ENCODE measurements around the gene CDC42EP5. TPM values are rescaled to one million over a fixed set of nuclear protein-coding genes. Genes with fewer than 3 reads are reported as not detected.
A peak's percentile ranks its signal among the peaks of the same experiment; 100 is the strongest.

The CDC42EP5 gene
- total RNA-seq, 1 experiment from 2014 or later, result 85.4 TPM

DNA sequence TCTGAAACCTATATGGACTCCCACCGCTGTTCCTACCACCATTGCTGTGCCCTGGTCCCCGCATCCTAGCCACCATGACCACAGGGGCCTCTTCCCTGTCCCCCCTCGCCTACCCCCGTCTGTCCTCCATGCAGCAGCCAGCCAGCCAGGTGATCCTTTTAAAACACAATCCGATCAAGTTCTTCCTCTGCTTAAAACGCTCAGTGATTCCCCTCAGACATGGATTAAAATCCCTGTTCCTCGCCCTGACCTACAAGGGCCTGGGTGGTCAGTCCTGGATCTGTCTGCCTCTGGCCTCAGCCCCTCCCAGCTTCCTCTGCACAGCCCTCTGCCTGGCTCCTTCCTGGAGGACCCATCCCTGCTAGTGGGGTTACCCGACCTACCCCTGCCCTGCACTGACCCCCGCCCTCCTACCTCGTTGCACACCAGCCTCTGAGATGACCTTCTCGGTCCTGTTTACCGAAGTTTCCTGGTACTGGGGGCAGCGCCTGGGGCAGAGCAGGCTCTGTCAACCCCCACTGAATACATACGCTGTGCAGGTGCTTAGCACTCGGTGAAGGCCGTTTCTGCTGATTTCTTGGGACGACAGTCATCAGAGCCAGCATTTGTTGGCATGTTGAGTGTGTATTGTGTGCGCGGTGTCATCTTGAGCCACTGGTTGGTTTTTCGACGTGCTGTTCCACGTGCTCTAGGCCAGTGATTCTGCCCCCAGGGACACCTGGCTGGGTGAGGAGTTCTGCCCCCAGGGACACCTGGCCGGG lies 38.8 kb downstream of the CDC42EP5 start:
- in situ Hi-C loops (cut with HindIII; ENCODE audit: low sequenced_read_pairs), result no loop called here
- DNase-seq (ENCODE audit: low spot score), result no peak

DNA sequence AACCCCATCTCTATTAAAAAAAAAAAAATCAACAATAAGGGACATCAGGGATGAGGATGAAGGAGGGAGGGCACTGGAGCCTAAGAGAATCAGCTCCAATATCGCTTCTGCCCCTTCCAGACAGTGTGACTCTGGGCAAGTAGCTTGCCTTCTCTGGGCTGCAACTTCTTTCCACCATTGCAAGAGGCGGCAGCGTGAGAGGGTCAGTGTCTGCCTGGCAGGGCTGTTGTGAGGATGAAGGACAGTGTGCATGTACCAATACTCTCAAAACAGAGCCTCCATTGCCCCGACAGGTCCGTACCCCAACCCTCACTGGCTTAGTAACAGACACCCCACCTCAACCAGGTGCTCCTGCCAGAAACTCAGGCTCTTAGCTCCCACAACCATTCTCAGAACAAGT lies 39.4 kb downstream of the CDC42EP5 start:
- in situ Hi-C loops (cut with HindIII; ENCODE audit: low sequenced_read_pairs), result no loop called here
- DNase-seq (ENCODE audit: low spot score), result no peak

DNA sequence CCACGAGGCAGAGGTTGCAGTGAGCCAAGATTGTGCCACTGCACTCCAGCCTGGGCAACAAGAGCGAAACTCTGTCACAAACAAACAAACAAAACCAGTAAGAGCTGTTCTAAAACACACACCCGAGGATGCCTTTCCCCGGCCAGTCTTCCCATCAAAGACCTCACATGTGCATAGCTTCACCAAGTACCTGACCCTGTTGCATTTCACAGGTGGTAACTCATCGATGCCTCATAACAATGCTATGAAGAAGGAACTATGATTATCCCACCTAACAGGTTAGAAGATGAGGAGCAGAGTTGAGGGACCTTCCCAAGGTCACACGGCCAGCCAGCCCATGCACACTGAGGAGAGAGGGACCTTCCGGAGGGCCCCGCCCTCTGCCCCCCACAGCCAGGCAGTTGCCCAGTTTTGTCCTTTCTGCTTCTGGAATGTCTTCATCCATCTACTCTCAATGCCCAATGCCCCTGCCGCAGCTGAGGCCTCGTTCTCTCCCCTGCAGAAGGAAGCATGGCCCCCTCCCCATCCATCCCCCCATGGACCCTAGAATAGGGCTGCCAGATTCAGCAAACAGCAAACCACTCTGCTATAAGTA lies 40.9 kb downstream of the CDC42EP5 start:
- in situ Hi-C loops (cut with HindIII; ENCODE audit: low sequenced_read_pairs), result no loop called here

DNA sequence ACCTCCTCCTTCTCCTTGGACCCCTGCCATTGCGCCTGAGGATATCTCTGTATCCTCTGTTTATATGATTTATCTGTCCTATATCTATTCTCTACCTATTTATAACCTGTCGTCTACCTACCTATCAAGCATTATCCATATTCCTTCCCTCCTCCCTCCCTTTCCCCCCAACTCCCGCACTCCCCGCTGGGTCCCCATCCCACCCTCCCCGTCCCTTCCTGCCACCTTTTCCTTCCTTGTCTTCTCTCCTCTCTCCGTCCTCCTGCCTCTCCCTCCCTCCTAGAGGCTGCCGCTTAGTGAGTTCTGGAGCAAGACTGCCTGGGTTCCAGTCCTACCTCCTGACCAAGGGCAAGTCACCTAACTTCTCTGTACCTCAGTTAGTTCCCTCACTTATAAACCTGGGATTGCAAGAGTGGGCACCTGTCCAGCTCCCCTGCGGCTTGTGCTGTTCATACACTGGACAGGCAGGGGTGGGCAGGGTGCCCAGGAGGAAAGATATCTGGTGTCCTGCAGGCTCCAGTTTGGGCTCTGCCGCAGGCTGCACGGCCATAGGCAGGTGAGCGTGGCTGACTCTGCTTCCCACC lies 41.7 kb downstream of the CDC42EP5 start:
- DNase-seq (ENCODE audit: low spot score), result peak; percentile 49
- in situ Hi-C loops (cut with HindIII; ENCODE audit: low sequenced_read_pairs), result no loop called here

More for the DNA sequence above, 40.9 kb downstream of the CDC42EP5 start:
- DNase-seq (ENCODE audit: low spot score), result no peak

DNA sequence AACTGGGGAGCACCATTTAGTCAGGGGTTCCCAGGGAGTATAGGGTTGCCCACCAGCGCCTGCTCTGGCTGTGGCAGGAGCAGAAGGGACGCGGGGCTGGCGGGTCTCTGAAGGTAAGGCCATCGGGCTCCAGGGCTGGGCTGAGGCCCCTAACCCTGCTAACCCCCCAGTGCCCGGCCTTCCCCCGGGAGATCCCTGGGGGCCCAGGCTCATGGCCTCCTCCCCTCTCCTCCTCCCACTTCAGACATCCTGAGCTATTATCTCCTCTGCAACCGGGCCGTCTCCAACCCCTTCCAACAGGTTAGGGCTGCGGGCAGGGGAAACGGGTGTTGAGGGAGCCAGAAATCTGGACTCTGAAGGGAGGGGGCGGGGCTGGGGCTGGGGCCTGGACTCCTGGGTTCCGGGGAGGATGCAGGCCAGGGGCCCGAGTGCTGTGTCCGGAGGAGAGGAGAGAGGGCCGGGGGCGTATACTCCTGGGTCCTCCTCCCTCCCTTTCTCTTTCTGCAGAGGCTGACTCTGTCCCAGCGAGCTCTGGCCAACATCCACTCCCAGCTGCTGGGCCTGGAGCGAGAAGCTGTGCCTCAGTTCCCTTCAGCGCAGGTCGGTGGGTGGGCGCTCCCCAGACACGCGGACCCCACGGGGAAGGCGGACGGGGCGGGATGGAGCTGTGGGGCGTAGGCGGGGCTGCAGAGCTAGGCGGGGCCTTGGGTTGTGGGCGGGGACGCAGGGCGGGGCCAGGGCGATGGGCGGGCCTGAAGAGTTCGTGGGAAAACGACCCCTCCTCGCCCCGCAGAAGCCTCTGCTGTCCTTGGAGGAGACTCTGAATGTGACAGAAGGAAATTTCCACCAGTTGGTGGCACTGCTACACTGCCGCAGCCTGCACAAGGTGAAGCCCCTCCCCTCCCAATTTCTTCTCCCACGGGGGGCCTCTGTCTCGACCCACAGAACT lies 42.5 kb downstream of the CDC42EP5 start:
- DNase-seq (ENCODE audit: low spot score), result peak; percentile 54
- in situ Hi-C loops (cut with HindIII; ENCODE audit: low sequenced_read_pairs), result no loop called here

DNA sequence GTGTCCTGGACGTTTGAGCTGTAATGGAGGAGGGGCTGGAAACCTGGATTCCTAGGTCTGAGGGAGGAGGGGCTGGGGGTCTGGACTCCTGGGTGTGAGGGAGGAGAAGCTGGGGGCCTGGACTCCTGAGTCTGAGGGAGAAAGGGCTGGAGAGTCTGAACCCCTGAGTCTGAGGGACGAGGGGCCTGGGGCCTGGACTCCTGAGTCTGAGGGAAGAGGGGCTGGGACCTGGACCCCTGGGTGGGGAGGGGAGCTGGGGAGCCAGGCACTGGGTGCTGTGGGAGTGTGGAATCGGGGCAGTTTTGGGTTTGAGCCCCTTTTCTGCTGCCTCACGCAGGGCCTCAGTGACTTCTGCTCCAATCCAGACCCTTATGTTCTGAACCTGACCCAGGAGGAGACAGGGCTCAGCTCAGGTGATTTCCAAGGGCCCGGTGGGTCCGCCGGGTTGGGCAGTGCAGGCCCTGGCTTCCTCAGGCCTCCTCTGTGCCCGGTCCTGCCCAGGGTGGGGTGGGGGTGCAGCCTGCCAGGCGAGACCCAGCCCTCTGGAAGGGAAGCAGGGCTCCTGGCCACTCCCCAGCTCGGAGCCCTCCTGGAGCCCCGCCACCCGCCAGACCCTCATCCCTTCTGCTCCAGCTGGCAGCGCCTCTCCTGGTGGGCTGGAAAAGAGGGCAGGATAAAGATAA lies 43.4 kb downstream of the CDC42EP5 start:
- in situ Hi-C loops (cut with HindIII; ENCODE audit: low sequenced_read_pairs), result no loop called here
- DNase-seq (ENCODE audit: low spot score), result no peak

DNA sequence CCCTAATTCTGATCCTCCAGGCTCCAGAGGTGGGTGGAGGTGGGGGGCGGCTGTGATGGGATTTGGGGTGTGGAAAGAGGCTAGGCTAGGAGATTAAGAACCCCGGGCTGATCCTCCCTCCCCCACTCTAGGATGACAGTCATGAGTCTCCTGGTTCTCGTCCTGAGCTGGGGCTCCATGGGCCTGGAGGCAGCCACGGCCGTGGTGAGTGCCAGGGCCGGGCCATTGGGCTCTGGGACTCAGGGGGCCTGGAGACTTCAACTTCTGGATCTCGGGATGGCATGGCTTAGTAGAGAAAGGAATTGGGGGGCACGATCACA lies 44.0 kb downstream of the CDC42EP5 start:
- in situ Hi-C loops (cut with HindIII; ENCODE audit: low sequenced_read_pairs), result no loop called here
- DNase-seq (ENCODE audit: low spot score), result no peak

DNA sequence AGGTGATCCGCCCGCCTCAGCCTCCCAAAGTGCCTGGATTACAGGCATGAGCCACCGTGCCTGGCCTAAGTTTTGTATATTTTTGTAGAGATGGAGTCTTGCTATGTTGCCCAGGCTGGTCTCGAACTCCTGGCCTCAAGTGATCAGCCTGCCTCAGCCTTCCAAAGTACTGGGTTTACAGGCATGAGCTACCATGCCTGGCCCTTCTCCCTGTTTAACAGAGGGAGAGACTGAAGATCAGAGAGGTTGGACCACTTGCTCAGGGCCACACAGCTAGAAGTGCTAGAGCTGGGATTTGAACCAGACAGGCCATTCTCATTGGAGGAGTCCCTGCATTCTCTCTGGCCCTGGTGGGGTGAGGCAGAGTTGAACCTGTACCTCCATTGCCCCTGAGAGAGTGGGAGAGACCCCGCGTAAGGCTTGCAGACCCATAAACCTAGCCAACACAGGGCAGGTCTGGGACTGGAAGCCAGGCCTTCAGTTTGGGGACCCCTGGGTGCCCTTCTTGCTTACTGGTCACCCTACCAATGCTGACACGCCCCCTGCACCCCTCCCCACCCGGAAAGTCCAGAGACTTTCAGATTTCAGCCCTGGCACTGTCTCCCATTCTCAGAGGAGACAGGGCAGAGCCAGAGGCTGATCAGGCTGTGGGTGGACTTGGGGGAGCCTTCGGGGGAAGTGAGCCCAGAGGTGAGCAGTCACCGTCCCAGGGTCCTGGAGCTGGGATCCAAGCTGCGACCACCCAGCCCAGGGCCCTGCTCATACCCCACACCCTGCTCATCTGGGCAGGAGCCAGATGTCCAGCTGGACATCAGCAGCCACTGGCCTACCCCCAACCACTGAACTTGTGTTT lies 44.5 kb downstream of the CDC42EP5 start:
- in situ Hi-C loops (cut with HindIII; ENCODE audit: low sequenced_read_pairs), result no loop called here
- no peak for DNase-seq (ENCODE audit: low spot score)

DNA sequence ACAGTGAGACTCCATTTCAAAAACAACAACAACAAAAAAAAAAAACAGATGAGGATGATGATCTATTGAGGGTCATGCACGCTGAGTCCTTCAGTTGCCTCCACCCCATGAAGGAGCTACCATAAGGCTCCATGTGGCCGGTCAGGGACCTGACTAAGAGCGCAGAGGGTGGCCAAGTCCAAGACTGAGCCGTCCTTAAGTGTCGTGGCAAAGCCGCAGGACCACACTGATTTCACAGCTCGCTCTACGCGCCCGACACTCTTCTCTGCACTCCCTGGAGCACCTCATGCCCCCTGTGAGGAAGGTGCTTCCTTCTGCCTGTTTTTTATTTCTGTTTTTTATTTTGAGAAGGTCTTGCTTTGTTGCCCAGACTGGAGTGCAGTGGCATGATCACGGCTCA lies 45.5 kb downstream of the CDC42EP5 start:
- DNase-seq (ENCODE audit: low spot score), result no peak
- in situ Hi-C loops (cut with HindIII; ENCODE audit: low sequenced_read_pairs), result no loop called here

DNA sequence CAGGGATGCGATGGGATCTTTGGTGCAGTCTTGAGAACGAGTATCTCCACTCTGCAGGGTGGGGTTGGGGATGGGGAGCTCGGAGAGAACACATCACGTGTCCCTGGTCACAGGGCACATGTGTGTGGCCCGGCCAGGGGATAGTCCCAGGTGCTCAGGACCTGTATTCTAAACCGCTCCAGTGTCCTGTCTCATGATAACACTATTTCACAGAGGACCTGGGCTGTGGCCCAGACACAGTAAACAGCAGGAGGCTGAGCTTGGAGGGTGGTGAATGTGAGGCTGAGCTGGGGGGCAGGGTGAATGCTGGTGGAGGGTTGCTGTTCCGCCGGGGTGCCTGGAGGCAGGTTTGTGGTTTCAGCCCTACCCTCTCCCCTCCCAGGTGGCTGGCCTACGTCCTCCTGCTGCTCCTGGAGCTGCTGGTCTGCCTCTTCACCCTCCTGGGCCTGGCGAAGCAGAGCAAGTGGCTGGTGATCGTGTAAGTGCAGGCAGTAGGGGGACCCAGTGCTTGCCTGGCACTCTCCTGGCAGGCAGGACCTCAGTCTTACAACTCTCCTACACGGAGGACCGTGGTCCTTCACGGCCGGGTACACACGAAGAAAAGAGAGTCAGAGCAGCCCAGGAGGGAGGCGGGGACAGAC lies 46.7 kb downstream of the CDC42EP5 start:
- in situ Hi-C loops (cut with HindIII; ENCODE audit: low sequenced_read_pairs), result no loop called here
- DNase-seq (ENCODE audit: low spot score), result peak; percentile 23

DNA sequence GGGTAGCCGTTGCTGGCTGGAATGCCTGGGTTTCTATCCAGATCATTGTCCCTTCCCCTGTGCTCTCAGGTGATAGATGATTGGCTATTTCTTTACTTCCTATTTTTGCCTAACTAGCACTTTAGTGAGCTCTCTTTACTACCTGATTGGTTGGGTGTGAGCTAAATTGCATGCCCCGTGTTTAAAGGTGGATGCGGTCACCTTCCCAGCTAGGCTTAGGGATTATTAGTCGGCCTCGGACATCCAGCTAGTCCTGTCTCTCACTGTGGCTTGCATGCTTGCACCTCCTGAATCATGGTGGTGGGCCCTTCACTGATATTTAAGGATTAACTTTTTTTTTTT lies 47.7 kb downstream of the CDC42EP5 start:
- in situ Hi-C loops (cut with HindIII; ENCODE audit: low sequenced_read_pairs), result no loop called here
- no peak for DNase-seq (ENCODE audit: low spot score)

DNA sequence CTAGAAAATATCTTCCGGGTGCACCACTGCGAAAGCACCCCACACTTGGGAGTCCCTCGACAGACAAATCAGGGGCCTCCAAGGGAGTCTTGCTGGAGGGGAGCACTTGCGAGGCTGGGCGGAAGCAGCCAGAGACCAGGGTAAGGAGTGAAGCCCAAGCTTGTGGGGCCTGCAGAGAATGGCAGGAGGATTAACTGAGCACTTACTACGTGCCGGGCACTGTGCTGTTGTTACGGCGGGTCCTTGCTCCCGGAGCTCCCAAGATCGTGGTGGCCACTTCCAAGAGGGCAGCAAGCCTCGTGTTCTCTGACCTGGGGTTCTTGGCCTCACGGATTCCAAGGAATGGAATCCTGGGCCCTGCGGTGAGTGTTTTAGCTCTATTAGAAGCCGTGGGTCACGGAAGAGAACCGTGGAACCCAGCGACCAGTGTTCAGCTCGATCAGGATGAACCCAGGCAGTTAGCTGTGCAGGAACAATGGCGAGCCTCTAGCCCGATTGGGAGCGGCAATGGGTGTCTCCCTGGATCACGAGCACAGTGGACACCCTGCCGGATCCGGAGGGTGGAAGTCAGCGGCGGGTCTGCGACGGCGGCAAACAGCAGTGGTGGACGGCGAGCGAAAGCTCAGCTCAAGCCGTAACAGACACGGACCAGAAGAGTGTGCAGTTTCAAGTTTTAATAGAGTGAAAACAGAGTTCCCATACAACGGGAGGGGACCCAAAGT lies 48.3 kb downstream of the CDC42EP5 start:
- in situ Hi-C loops (cut with HindIII; ENCODE audit: low sequenced_read_pairs), result no loop called here

DNA sequence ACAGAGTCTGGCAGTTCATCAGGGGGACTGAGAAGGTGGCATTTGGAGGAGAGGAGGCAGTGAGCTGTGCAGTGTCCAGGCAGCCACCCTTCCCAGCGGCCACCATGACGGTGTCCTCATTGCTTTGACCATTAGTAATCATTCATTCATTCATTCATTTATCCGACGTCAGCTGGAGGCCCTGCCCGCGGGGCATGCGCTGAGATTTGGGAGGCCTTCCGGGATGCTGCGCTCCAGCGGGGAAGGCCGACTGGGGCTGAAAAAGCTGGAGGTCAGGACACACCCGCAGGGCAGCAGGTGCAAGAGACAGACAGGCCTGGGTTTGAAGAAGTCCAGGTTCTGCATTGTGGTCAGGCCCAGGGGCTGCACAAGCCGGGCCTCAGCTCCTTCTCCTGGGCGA lies 48.9 kb downstream of the CDC42EP5 start:
- no peak for DNase-seq (ENCODE audit: low spot score)
- in situ Hi-C loops (cut with HindIII; ENCODE audit: low sequenced_read_pairs), result no loop called here

More for the DNA sequence above, 48.3 kb downstream of the CDC42EP5 start:
- DNase-seq (ENCODE audit: low spot score), result no peak

DNA sequence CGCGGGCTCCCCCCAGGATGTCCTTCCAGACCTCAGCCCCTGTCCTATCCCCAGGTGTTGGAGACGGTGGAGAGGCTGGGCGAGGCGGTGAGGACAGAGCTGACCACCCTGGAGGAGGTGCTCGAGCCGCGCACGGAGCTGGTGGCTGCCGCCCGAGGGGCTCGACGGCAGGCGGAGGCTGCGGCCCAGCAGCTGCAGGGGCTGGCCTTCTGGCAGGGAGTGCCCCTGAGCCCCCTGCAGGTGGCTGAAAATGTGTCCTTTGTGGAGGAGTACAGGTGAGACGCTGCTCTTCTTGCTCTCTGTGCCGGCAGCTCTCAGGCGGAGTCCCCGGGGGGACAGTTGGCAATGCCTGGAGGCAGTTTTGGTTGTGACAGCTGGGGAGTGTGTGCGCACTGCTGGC lies 51.0 kb downstream of the CDC42EP5 start:
- in situ Hi-C loops (cut with HindIII; ENCODE audit: low sequenced_read_pairs), result no loop called here

DNA sequence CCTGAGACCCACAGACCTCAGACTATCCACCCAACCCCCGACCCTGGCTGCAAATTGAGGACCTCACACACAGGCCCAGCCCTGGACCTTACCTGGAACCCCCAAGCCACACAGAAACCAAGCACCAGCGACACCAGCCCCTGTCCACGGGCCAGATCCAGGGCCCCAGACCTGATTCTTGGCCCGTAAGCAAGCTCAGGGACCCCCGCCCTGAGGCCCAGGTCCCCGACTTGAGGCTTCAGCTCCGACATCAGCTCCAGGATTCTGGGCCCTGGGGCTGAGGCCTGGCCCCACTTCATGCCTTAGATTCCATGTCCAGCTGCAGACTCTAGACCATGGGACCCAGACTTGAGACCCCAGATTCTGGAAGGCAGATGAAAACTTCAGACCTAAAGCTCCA lies 51.6 kb downstream of the CDC42EP5 start:
- in situ Hi-C loops (cut with HindIII; ENCODE audit: low sequenced_read_pairs), result no loop called here
- no peak for DNase-seq (ENCODE audit: low spot score)

More for the DNA sequence above, 51.0 kb downstream of the CDC42EP5 start:
- DNase-seq (ENCODE audit: low spot score), result no peak

DNA sequence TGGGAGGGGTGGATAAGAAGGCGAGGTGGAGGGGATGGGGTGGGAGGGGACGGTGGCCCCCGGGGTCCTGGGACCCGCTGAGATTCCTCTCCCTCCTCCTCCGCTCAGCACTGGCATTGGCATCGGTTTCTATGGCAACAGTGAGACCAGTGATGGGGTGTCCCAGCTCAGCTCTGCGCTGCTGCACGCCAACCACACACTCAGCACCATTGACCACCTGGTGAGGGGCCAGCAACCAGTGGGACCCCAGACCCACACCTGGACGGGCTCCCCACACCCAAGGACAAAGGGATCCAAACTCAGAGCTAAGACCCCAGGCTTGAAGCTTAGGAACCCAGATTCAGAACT lies 52.0 kb downstream of the CDC42EP5 start:
- DNase-seq (ENCODE audit: low spot score), result no peak
- in situ Hi-C loops (cut with HindIII; ENCODE audit: low sequenced_read_pairs), result no loop called here

DNA sequence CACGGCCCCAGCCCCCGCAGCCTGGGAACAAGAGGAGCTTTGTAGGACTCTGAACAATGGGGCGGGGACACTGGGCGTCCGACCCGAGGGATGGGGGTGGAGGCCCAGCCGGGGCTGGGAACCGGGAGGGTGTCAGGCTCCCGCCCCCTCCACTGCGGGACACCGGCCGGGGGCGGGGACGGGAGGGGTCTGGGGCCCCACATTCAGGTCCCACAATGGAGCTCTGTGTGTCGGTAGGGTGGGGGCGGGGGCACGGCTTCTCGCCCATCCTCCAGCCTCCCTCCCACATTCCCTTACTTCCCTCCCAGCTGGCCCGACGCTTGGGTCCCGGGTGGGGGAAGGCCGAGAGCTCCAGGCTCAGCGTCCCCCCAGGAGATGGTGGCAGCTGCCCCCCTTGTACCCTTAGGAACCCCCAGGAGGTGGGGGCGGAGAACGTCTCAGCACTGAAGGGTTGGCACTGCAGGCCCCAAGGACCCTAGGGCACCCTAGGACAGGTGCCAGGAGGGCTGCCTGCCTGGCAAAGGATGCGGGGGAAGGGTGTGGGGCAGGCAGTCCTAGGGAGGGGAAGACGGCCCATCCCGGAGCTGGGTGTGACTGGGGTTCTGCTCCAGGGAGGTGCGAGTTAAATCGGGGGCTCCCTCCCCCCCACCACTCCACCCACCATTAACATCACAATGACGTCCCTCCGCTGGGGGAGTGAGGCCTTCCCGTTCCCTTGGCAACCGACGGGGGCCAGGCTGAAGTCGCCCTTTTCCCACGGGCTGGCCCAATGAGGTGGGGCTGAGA lies 52.5 kb downstream of the CDC42EP5 start:
- in situ Hi-C loops (cut with HindIII; ENCODE audit: low sequenced_read_pairs), result no loop called here

More for the DNA sequence above, 52.5 kb downstream of the CDC42EP5 start:
- DNase-seq (ENCODE audit: low spot score), result peak; percentile 52
